Fibroblast of lung (primary cell): Measurements from ENCODE around the gene EPS15. TPM values are rescaled to one million over a fixed set of nuclear protein-coding genes. Genes with fewer than 3 reads are reported as not detected.

Source experiments
- DNase-seq, 2 donors: peaks; one replicate each; pipeline versions ENCODE4 v3.0.0 to v3.0.0-alpha.2; 2010; ENCODE audit warnings: low read depth in 2 of 2
- H2AFZ ChIP-seq: 2 replicates; pipeline ENCODE4 v1.5.1; 2012; ENCODE audit warnings: low read length, control low read depth, inconsistent platforms
- H3K27ac ChIP-seq: 2 replicates; pipeline ENCODE4 v1.5.1; 2011; ENCODE audit warnings: low read length, control low read depth; ENCODE audit not compliant: insufficient read depth
- H3K27me3 ChIP-seq: 2 replicates; pipeline ENCODE4 v1.5.1; 2011; ENCODE audit warnings: mild to moderate bottlenecking, low read length; ENCODE audit not compliant: control insufficient read depth, insufficient read depth
- H3K36me3 ChIP-seq: 2 replicates; pipeline ENCODE4 v1.5.1; 2011; ENCODE audit warnings: low read length; ENCODE audit not compliant: control insufficient read depth, insufficient read depth
- H3K4me1 ChIP-seq: 2 replicates; pipeline ENCODE4 v1.5.1; 2011; ENCODE audit warnings: low read length; ENCODE audit not compliant: control insufficient read depth, insufficient read depth; ENCODE audit errors: extremely low read depth
- H3K4me2 ChIP-seq: 2 replicates; pipeline ENCODE4 v1.5.1; 2011; ENCODE audit warnings: low read length, control low read depth; ENCODE audit not compliant: insufficient read depth; ENCODE audit errors: extremely low read depth
- H3K4me3 ChIP-seq, 4 experiments: fragments of 200-600 bp in 1 of 4; sonication (generic) in 1 of 4; replicated peaks in 1 of 4; 2 replicates each; pipeline ENCODE4 v1.5.1; 2011 to 2016; ENCODE audit warnings: low read length in 4 of 4, low read depth in 3 of 4, mild to moderate bottlenecking in 3 of 4, control low read depth in 2 of 4, inconsistent platforms in 1 of 4, mixed read lengths in 1 of 4; ENCODE audit not compliant: insufficient read depth in 1 of 4; ENCODE audit errors: control extremely low read depth in 1 of 4
- H3K79me2 ChIP-seq: 2 replicates; pipeline ENCODE4 v1.5.1; 2012; ENCODE audit warnings: mild to moderate bottlenecking, low read length, inconsistent platforms; ENCODE audit not compliant: control insufficient read depth, insufficient read depth
- H3K9ac ChIP-seq: 2 replicates; pipeline ENCODE4 v1.5.1; 2011; ENCODE audit warnings: mild to moderate bottlenecking, low read length, control low read depth; ENCODE audit not compliant: insufficient read depth
- H3K9me3 ChIP-seq: 2 replicates; pipeline ENCODE4 v1.5.1; 2012; ENCODE audit warnings: low read depth, low read length; ENCODE audit not compliant: control insufficient read depth, insufficient read depth
- H4K20me1 ChIP-seq: 2 replicates; pipeline ENCODE4 v1.5.1; 2011; ENCODE audit warnings: low read length; ENCODE audit not compliant: control insufficient read depth, insufficient read depth; ENCODE audit errors: extremely low read depth
- EZH2 ChIP-seq: IDR thresholded peaks from 2 replicates; pipeline ENCODE4 v1.5.1; 2012; ENCODE audit warnings: low read length, control low read depth, mild to moderate bottlenecking; ENCODE audit errors: missing control alignments
- polyA plus RNA-seq, 2 donors: library from polyadenylated mRNA; depleted of rRNA in 1 of 2; stranded (reverse) in 1 of 2; unstranded in 1 of 2; fragments of >200 nt; gene quantifications; 2 replicates each; pipeline ENCODE4 v1.2.1, GENCODE V29; 2011 to 2012; ENCODE audit warnings: missing spikeins in 1 of 2
- total RNA-seq: library from RNA; depleted of rRNA; stranded (reverse); fragments of >200 nt; gene quantifications from 2 replicates; pipeline ENCODE4 v1.2.1, GENCODE V29; 2014
- TF ChIP-seq, protein P1 (sequence below), 2 donors: IDR thresholded peaks in 1 of 2; conservative IDR thresholded peaks in 1 of 2; 1 replicate in 1 of 2; 2 replicates in 1 of 2; pipeline ENCODE4 v1.5.1; 2011 to 2012; ENCODE audit warnings: low read length in 2 of 2, control low read depth in 1 of 2, inconsistent platforms in 1 of 2, low read depth in 1 of 2, mild to moderate bottlenecking in 1 of 2

The EPS15 gene
- total and polyA plus RNA-seq, 2 donors (not counting 1 experiment from before 2014, with no cell fraction given) = 67.7 to 75.5 TPM

DNA sequence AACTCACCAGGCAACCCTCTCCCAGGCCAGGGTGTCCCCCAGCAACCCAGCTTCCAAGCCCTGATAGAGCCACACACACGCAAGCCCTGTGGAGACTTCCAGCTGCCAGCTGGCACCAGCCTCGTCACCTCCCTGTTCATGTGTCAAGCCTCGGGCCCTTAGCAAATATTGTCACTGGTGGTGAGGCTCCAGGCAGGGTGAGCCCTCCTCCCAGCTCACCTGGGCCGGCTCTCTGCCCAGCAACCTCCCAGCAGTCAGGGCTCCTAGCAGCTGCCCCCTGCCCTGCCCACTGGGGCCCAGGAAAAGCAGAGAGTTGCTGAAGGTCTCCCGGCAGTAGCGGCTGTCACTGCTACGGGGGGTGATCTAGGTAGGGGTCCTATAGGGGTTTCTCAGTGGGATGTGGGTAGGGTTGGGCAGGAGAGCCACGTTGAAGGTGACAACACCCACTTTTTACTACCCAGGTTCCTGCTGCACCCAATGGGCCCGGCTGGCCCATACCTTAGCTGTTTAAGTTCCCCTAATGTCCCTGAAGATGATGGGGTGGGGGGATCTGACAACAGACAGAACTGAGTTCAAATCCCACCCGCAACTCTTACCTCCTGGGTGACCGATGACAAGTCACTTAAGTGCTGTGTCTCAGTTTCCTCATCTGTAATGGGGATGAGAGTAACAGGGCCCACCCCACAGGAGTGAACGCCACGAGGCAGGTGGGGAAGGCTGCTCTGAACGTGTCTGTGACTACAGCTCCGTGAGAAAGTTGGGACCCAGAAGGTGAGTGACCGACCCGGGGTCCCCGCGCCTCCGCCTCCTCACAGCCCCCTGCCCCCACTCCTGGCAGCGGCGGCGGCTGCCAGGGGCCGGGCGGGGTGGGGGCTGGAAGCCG, 189.4 kb downstream of the EPS15 start:
- H3K9me3 ChIP-seq = no peaks in the 10 kb centered on the region
- H4K20me1 ChIP-seq = no peaks in the 10 kb centered on the region
- H3K79me2 ChIP-seq = no peaks in the 10 kb centered on the region
- H3K36me3 ChIP-seq = no peaks in the 10 kb centered on the region
- TF ChIP-seq, protein P1, sequence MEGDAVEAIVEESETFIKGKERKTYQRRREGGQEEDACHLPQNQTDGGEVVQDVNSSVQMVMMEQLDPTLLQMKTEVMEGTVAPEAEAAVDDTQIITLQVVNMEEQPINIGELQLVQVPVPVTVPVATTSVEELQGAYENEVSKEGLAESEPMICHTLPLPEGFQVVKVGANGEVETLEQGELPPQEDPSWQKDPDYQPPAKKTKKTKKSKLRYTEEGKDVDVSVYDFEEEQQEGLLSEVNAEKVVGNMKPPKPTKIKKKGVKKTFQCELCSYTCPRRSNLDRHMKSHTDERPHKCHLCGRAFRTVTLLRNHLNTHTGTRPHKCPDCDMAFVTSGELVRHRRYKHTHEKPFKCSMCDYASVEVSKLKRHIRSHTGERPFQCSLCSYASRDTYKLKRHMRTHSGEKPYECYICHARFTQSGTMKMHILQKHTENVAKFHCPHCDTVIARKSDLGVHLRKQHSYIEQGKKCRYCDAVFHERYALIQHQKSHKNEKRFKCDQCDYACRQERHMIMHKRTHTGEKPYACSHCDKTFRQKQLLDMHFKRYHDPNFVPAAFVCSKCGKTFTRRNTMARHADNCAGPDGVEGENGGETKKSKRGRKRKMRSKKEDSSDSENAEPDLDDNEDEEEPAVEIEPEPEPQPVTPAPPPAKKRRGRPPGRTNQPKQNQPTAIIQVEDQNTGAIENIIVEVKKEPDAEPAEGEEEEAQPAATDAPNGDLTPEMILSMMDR (conservative IDR thresholded peaks at IDR 0.05 in 1 of 2, IDR thresholded peaks at IDR 0.05 in 1 of 2; ENCODE audit: low read depth in 1 of 2, low read length in 2 of 2) = no peak
- no peak for TF ChIP-seq EZH2
- DNase-seq = no peak
- H3K4me2 ChIP-seq = peak overlapping the region; percentile 25
- peaks cover 10% of the 10 kb centered on the region for H3K4me1 ChIP-seq
- peak overlapping the region in 2 of 4 experiments; percentile 14 to 20 for H3K4me3 ChIP-seq
- no peak overlapping the region for H2AFZ ChIP-seq
- no peak overlapping the region for H3K9ac ChIP-seq
- H3K27ac ChIP-seq = no peak overlapping the region
- no peaks in the 10 kb centered on the region for H3K27me3 ChIP-seq

DNA sequence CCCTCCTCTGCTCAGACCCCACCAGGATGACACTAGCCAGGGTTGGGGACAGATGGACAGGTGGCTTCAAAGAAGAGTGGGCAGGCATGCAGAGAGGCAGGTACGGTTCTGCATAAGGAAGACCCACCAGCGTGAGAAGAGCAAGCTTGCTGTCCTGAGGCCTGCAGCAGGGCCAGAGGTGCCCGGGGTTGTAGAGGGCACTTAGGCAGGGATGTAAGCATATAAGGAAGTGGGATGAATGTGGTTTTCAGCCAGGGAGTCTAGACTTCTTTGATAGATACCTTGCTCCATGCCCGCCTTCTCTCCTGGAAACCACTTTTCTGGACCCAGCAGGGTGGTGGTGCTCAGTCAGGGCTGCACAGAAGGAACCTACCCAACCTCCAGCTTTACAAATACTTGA, 190.1 kb downstream of the EPS15 start:
- TF ChIP-seq, protein P1 (conservative IDR thresholded peaks at IDR 0.05 in 1 of 2, IDR thresholded peaks at IDR 0.05 in 1 of 2; ENCODE audit: low read depth in 1 of 2, low read length in 2 of 2) = no peak
- TF ChIP-seq EZH2 = no peak
- H3K4me3 ChIP-seq = no peak overlapping the region
- H3K4me2 ChIP-seq = no peak overlapping the region
- H3K9me3 ChIP-seq = no peaks in the 10 kb centered on the region
- H2AFZ ChIP-seq = no peak overlapping the region
- H3K27me3 ChIP-seq = no peaks in the 10 kb centered on the region
- no peaks in the 10 kb centered on the region for H3K79me2 ChIP-seq
- H3K36me3 ChIP-seq = no peaks in the 10 kb centered on the region
- H3K4me1 ChIP-seq = peaks cover 10% of the 10 kb centered on the region
- no peak overlapping the region for H3K9ac ChIP-seq
- no peak for DNase-seq
- no peaks in the 10 kb centered on the region for H4K20me1 ChIP-seq
- H3K27ac ChIP-seq = no peak overlapping the region

DNA sequence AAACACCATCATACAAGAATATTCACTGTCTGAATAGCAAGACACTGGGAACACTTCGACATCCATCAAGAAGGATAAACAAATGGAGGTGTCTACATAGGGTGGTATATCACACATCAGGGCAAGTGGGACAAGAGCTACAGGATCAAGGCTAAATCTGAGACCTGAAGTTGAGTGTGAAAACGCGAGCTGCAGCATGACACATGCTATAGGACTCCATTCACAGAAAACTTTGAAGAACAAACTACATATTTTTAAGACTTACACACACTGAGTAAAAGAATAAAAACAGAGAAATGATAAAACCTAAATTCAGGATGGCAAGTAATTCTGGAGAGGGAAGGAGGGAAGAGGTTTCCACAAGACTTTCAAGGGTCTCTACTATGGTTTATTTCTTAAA, 190.8 kb downstream of the EPS15 start:
- no peaks in the 10 kb centered on the region for H3K9me3 ChIP-seq
- H3K9ac ChIP-seq = no peak overlapping the region
- no peak overlapping the region for H2AFZ ChIP-seq
- no peak overlapping the region for H3K27ac ChIP-seq
- no peaks in the 10 kb centered on the region for H3K79me2 ChIP-seq
- no peaks in the 10 kb centered on the region for H3K36me3 ChIP-seq
- H3K4me1 ChIP-seq = peaks cover 10% of the 10 kb centered on the region
- no peak overlapping the region for H3K4me3 ChIP-seq
- H3K4me2 ChIP-seq = no peak overlapping the region
- peak in 1 of 2 donors; percentile 55 for DNase-seq
- TF ChIP-seq, protein P1 (conservative IDR thresholded peaks at IDR 0.05 in 1 of 2, IDR thresholded peaks at IDR 0.05 in 1 of 2; ENCODE audit: low read depth in 1 of 2, low read length in 2 of 2) = no peak
- TF ChIP-seq EZH2 = no peak
- no peaks in the 10 kb centered on the region for H4K20me1 ChIP-seq
- H3K27me3 ChIP-seq = no peaks in the 10 kb centered on the region
